H1 (cell line): ENCODE measurements around the gene ANKDD1A. TPM values are rescaled to one million over a fixed set of nuclear protein-coding genes. Genes with fewer than 3 reads are reported as not detected.

Source experiments
- CTCF ChIA-PET: fragments of 300-600 bp; sonication (Branson Sonifier 250); formaldehyde crosslinking; loops from one replicate; lab custom pipeline; 2021; ENCODE audit not compliant: partially characterized antibody; lab: Charles Lee
- POLR2A ChIA-PET: fragments of 300-600 bp; sonication (Branson Sonifier 250); formaldehyde crosslinking; loops from one replicate; lab custom pipeline; 2021; ENCODE audit warnings: inconsistent platforms; ENCODE audit not compliant: partially characterized antibody; lab: Charles Lee
- DNase-seq, 2 experiments: peaks; one replicate each; pipeline versions ENCODE4 v3.0.0 to v3.0.0-alpha.2; 2010 to 2022; ENCODE audit warnings: low spot score in 2 of 2, low read depth in 1 of 2, mixed read lengths in 1 of 2
- FAIRE-seq: peaks from 2 replicates; lab custom pipeline; 2011; peaks lifted over from hg19 to GRCh38; lab: Jason Lieb, UNC
- H2AFZ ChIP-seq: 2 replicates; pipeline ENCODE4 v1.8.1; 2012; ENCODE audit warnings: low read length, inconsistent platforms
- H2AK5ac ChIP-seq: 2 replicates; pipeline ENCODE4 v1.6.1; 2013; ENCODE audit warnings: low read depth, low read length
- H2BK120ac ChIP-seq: replicated peaks from 2 replicates; pipeline ENCODE3; 2013; ENCODE audit warnings: low read depth, low read length, inconsistent platforms
- H2BK12ac ChIP-seq: 2 replicates; pipeline ENCODE4 v1.6.1; 2013; ENCODE audit warnings: low read depth, low read length
- H2BK15ac ChIP-seq: 2 replicates; pipeline ENCODE4 v1.6.1; 2013; ENCODE audit warnings: low read length
- H2BK20ac ChIP-seq: 2 replicates; pipeline ENCODE4 v1.6.1; 2013; ENCODE audit warnings: low read length
- H2BK5ac ChIP-seq: 2 replicates; pipeline ENCODE4 v1.6.1; 2013; ENCODE audit warnings: low read depth, low read length
- H3K14ac ChIP-seq: 2 replicates; pipeline ENCODE4 v1.6.1; 2013; ENCODE audit warnings: inconsistent platforms; ENCODE audit not compliant: insufficient read length
- H3K18ac ChIP-seq: 2 replicates; pipeline ENCODE4 v1.6.1; 2013; ENCODE audit warnings: low read length; ENCODE audit errors: extremely low read depth
- H3K23ac ChIP-seq: 2 replicates; pipeline ENCODE4 v1.6.1; 2013; ENCODE audit warnings: inconsistent platforms; ENCODE audit not compliant: insufficient read length
- H3K23me2 ChIP-seq: 2 replicates; pipeline ENCODE4 v1.6.1; 2013; ENCODE audit warnings: low read depth, low read length
- H3K27ac ChIP-seq: 2 replicates; pipeline ENCODE4 v1.6.1; 2011; ENCODE audit warnings: low read depth, low read length, inconsistent platforms
- H3K27me3 ChIP-seq, 4 experiments: replicated peaks in 1 of 4; 1 replicate in 1 of 4; 2 replicates in 3 of 4; pipeline versions ENCODE4 v1.6.1 to v1.8.1; 2011 to 2013; ENCODE audit warnings: low read length in 3 of 4, mild to moderate bottlenecking in 3 of 4, inconsistent platforms in 2 of 4, mixed read lengths in 2 of 4, moderate library complexity in 1 of 4; ENCODE audit not compliant: control insufficient read depth in 3 of 4, insufficient read depth in 3 of 4; ENCODE audit errors: extremely low read depth in 1 of 4
- H3K36me3 ChIP-seq, 4 experiments: 2 replicates each; pipeline versions ENCODE4 v1.6.1 to v1.8.1; 2011 to 2013; ENCODE audit warnings: mild to moderate bottlenecking in 4 of 4, low read length in 3 of 4, moderate library complexity in 2 of 4, control low read depth in 1 of 4, inconsistent platforms in 1 of 4; ENCODE audit not compliant: insufficient read depth in 4 of 4, control insufficient read depth in 2 of 4
- H3K4ac ChIP-seq: replicated peaks from 2 replicates; pipeline ENCODE3; 2013; ENCODE audit warnings: low read length, low read depth, mixed read lengths, inconsistent platforms; ENCODE audit not compliant: insufficient read length
- H3K4me1 ChIP-seq, 4 experiments: replicated peaks in 1 of 4; 1 replicate in 1 of 4; 2 replicates in 3 of 4; pipeline versions ENCODE4 v1.6.1 to v1.8.1; 2011 to 2013; ENCODE audit warnings: low read length in 3 of 4, inconsistent platforms in 2 of 4, mixed read lengths in 1 of 4; ENCODE audit not compliant: insufficient read depth in 4 of 4, control insufficient read depth in 3 of 4
- H3K4me2 ChIP-seq, 2 experiments: 2 replicates each; pipeline versions ENCODE4 v1.6.1 to v1.8.1; 2011 to 2013; ENCODE audit warnings: low read depth in 2 of 2, low read length in 2 of 2, control low read depth in 1 of 2, inconsistent platforms in 1 of 2, mild to moderate bottlenecking in 1 of 2; ENCODE audit not compliant: insufficient read depth in 1 of 2
- H3K4me3 ChIP-seq, 4 experiments: fragments of 200-600, 300-600 bp in 1 of 4; sonication (generic), shearing (Covaris generic), sonication (Bioruptor Twin) in 1 of 4; 2 replicates each; pipeline versions ENCODE4 v1.5.1 to v1.8.1; 2011 to 2016; ENCODE audit warnings: low read length in 4 of 4, low read depth in 3 of 4, control low read depth in 2 of 4, inconsistent platforms in 2 of 4, mild to moderate bottlenecking in 2 of 4, mixed read lengths in 1 of 4, moderate library complexity in 1 of 4; ENCODE audit not compliant: insufficient read depth in 2 of 4; ENCODE audit errors: extremely low read depth in 1 of 4
- H3K56ac ChIP-seq: replicated peaks from 2 replicates; pipeline ENCODE3; 2013; ENCODE audit warnings: low read depth, mild to moderate bottlenecking, mixed read lengths, low read length, inconsistent platforms; ENCODE audit not compliant: insufficient read length
- H3K79me1 ChIP-seq: 2 replicates; pipeline ENCODE4 v1.6.1; 2013; ENCODE audit warnings: low read depth, low read length, control low read depth
- H3K79me2 ChIP-seq, 2 experiments: 2 replicates each; pipeline versions ENCODE4 v1.6.1 to v1.8.1; 2012 to 2013; ENCODE audit warnings: low read length in 2 of 2, mild to moderate bottlenecking in 2 of 2, inconsistent platforms in 1 of 2; ENCODE audit not compliant: insufficient read depth in 2 of 2, control insufficient read depth in 1 of 2
- H3K9ac ChIP-seq, 4 experiments: replicated peaks in 1 of 4; 1 replicate in 1 of 4; 2 replicates in 3 of 4; pipeline versions ENCODE4 v1.6.1 to v1.8.1; 2011 to 2013; ENCODE audit warnings: low read depth in 3 of 4, low read length in 3 of 4, control low read depth in 2 of 4, mild to moderate bottlenecking in 2 of 4, moderate library complexity in 2 of 4, inconsistent platforms in 1 of 4; ENCODE audit errors: extremely low read depth in 1 of 4
- H3K9me3 ChIP-seq, 2 experiments: 2 replicates each; pipeline versions ENCODE4 v1.6.1 to v1.8.1; 2012 to 2013; ENCODE audit warnings: mild to moderate bottlenecking in 2 of 2, moderate library complexity in 2 of 2, control low read depth in 1 of 2, inconsistent platforms in 1 of 2, low read depth in 1 of 2, low read length in 1 of 2, mixed read lengths in 1 of 2; ENCODE audit not compliant: insufficient read depth in 2 of 2
- H4K20me1 ChIP-seq, 2 experiments: replicated peaks in 1 of 2; 2 replicates each; pipeline versions ENCODE3 to v1.8.1; 2011 to 2013; ENCODE audit warnings: inconsistent platforms in 2 of 2, low read length in 2 of 2, mild to moderate bottlenecking in 1 of 2; ENCODE audit not compliant: insufficient read depth in 2 of 2, control insufficient read depth in 1 of 2
- H4K5ac ChIP-seq: 2 replicates; pipeline ENCODE4 v1.6.1; 2013; ENCODE audit warnings: low read length, low read depth, mixed read lengths, inconsistent platforms; ENCODE audit not compliant: insufficient read length
- H4K8ac ChIP-seq: 2 replicates; pipeline ENCODE4 v1.8.0; 2013; ENCODE audit warnings: mild to moderate bottlenecking, moderate library complexity, low read length, inconsistent platforms; ENCODE audit not compliant: insufficient read depth; ENCODE audit errors: extremely low read depth
- H4K91ac ChIP-seq: replicated peaks from 2 replicates; pipeline ENCODE3; 2013; ENCODE audit warnings: low read length, mixed read lengths, inconsistent platforms; ENCODE audit not compliant: insufficient read length
- CBX8 ChIP-seq: fragments of 300-800, 300-1000 bp; sonication (generic); IDR thresholded peaks from 2 replicates; pipeline ENCODE4 v1.7.1; 2016; ENCODE audit warnings: low read depth, low read length, borderline replicate concordance
- CHD1 ChIP-seq: IDR thresholded peaks from 2 replicates; pipeline ENCODE4 v1.6.1; 2012; ENCODE audit warnings: low read depth, low read length, improper control_type of control experiment
- E2F6 ChIP-seq: IDR thresholded peaks from 2 replicates; pipeline ENCODE4 v1.6.1; 2012; ENCODE audit warnings: inconsistent platforms
- GTF2F1 ChIP-seq: IDR thresholded peaks from 2 replicates; pipeline ENCODE4 v1.6.1; 2012; ENCODE audit warnings: low read depth, low read length, improper control_type of control experiment, borderline replicate concordance
- HDAC2 ChIP-seq, 2 experiments: fragments of 300-600 bp in 1 of 2; sonication (generic) in 1 of 2; IDR thresholded peaks; 2 replicates each; pipeline ENCODE4 v1.6.1; 2011 to 2012; ENCODE audit warnings: low read depth in 2 of 2, low read length in 2 of 2, mild to moderate bottlenecking in 2 of 2, moderate library complexity in 2 of 2, borderline replicate concordance in 1 of 2, inconsistent platforms in 1 of 2
- JUN ChIP-seq: IDR thresholded peaks from 2 replicates; pipeline ENCODE4 v1.6.1; 2011; ENCODE audit warnings: low read depth, mild to moderate bottlenecking, improper control_type of control experiment, low read length
- JUND ChIP-seq: IDR thresholded peaks from 2 replicates; pipeline ENCODE4 v1.6.1; 2011; ENCODE audit warnings: mild to moderate bottlenecking, improper control_type of control experiment, low read length
- MAX ChIP-seq: IDR thresholded peaks from 2 replicates; pipeline ENCODE4 v1.6.1; 2012; ENCODE audit warnings: inconsistent platforms
- RFX5 ChIP-seq: IDR thresholded peaks from 2 replicates; pipeline ENCODE4 v1.6.1; 2011; ENCODE audit warnings: low read depth, low read length, improper control_type of control experiment, borderline replicate concordance
- ZNF274 ChIP-seq: IDR thresholded peaks from 2 replicates; pipeline ENCODE4 v1.7.0; 2012; ENCODE audit warnings: low read length, borderline replicate concordance; ENCODE audit errors: extremely low read depth
- WGBS, 2 experiments: shearing (Covaris generic) in 1 of 2; methylation state at CpG; one replicate each; pipeline versions ENCODE4 v1.1.6 to v1.1.7; 2013 to 2015; ENCODE audit warnings: low lambda C conversion rate in 2 of 2, mixed read lengths in 2 of 2, inconsistent platforms in 1 of 2, low coverage in 1 of 2, missing lambda C conversion rate in 1 of 2; ENCODE audit not compliant: insufficient replicate concordance in 2 of 2, insufficient coverage in 1 of 2, insufficient read length in 1 of 2; ENCODE audit errors: extremely low coverage in 1 of 2, missing lambda C conversion rate in 1 of 2; 5-methylcytosine and 5-hydroxymethylcytosine counted together
- polyA plus RNA-seq, 7 experiments: library from polyadenylated mRNA; depleted of rRNA in 3 of 7; stranded (reverse) in 5 of 7; unstranded in 2 of 7; fragments of >200 nt in 5 of 7; fragments of 200-250 nt in 2 of 7; gene quantifications; 1 replicate in 5 of 7; 2 replicates in 1 of 7; 4 replicates in 1 of 7; pipeline versions ENCODE4 v1.2.1 to v1.2.3, GENCODE V29; 2011 to 2013; ENCODE audit warnings: missing spikeins in 2 of 7, mixed read lengths in 2 of 7
- total RNA-seq: library from RNA; stranded (reverse); fragmentation: NEBNext Ultra II Directional; extraction: Animal tissue kit (Norgen Biotek cat#: 25700); gene quantifications from 2 replicates; pipeline ENCODE4 v1.2.1, GENCODE V29; 2021

The ANKDD1A gene
- total and polyA plus RNA-seq, 2 of the 8 experiments (the other 6 are each of a cell fraction or from before 2014, with no cell fraction given), result 4.1 to 5.0 TPM

GRCh38 chr15:64970698-64971097, 59.0 kb downstream of the ANKDD1A start:
- Histone ChIP-seq H3K23me2 (no peaks in the 10 kb centered on the region), H4K5ac (no peak overlapping the region), H2BK15ac (no peak overlapping the region), H3K4me3 (no peak overlapping the region), H3K4ac (no peak overlapping the region), H3K36me3 (peaks cover 7 to 41% (median 32%) of the 10 kb centered on the region in 4 experiments), H4K8ac (no peak overlapping the region), H2BK20ac (no peak overlapping the region), H3K27me3 (no peaks in the 10 kb centered on the region), H4K91ac (no peak overlapping the region), H3K4me2 (no peak overlapping the region), H3K9me3 (no peaks in the 10 kb centered on the region), H3K9ac (no peak overlapping the region), H3K4me1 (no peaks in the 10 kb centered on the region)
- no peak for FAIRE-seq
- WGBS, 2 experiments, result 93% methylated on average over 7 of the region's 7 CpGs; no CpG with 5 or more reads in 1 of the 2 experiments
- TF ChIP-seq JUND, result no peak
- TF ChIP-seq MAX, result no peak
- TF ChIP-seq HDAC2 (IDR thresholded peaks at IDR 0.05; ENCODE audit: borderline replicate concordance in 1 of 2, low read depth in 2 of 2, low read length in 2 of 2), result no peak
- TF ChIP-seq ZNF274, result no peak
- TF ChIP-seq RFX5, result no peak
- no peak for TF ChIP-seq GTF2F1
- TF ChIP-seq JUN, result no peak
- no peak for TF ChIP-seq CHD1
- no peak for TF ChIP-seq E2F6
- TF ChIP-seq CBX8, result no peak
- TF ChIP-seq, all 59 proteins: peak for 0
- Histone ChIP-seq H3K79me2 (no peaks in the 10 kb centered on the region), H4K20me1 (peaks cover 0 to 2% of the 10 kb centered on the region in 2 experiments), H3K79me1 (no peaks in the 10 kb centered on the region), H2AK5ac (no peak overlapping the region), H3K27ac (no peak overlapping the region), H2BK120ac (no peak overlapping the region), H3K56ac (no peak overlapping the region), H3K23ac (no peak overlapping the region), H2AFZ (no peak overlapping the region), H2BK12ac (no peak overlapping the region), H3K14ac (no peak overlapping the region), H3K18ac (no peak overlapping the region), H2BK5ac (no peak overlapping the region)
- DNase-seq, result no peak
- POLR2A ChIA-PET, result interaction anchor here (0.6 to 2.4 kb wide), 6 partner anchors 18 to 149 kb away, joined by 3 to 7 read pairs (median 3); partner anchors contain the start of gene SPG21
- CTCF ChIA-PET, result interaction anchor here (0.6 to 2.9 kb wide), 5 partner anchors 9 to 188 kb away, joined by 3 to 11 read pairs (median 3); no protein-coding TSS in a partner anchor
